OCI-LY7 (cell line): ENCODE results near the gene PRKN.

Experiments used
- EZH2phosphoT487 ChIP-seq: fragments of 200-600 bp; sonication (generic); IDR thresholded peaks from 2 replicates; pipeline ENCODE4 v1.6.1; 2018; ENCODE audit warnings: low read depth, borderline replicate concordance, mild to moderate bottlenecking, mixed run types, antibody characterized with exemption, low read length, moderate library complexity, mixed read lengths
- TF ChIP-seq, protein P1 (sequence below): fragments of 200-600 bp; sonication (generic); conservative IDR thresholded peaks from 2 replicates; pipeline ENCODE4 v1.5.1; 2014; ENCODE audit warnings: mild to moderate bottlenecking, antibody characterized with exemption, low read length, moderate library complexity, mixed read lengths

DNA sequence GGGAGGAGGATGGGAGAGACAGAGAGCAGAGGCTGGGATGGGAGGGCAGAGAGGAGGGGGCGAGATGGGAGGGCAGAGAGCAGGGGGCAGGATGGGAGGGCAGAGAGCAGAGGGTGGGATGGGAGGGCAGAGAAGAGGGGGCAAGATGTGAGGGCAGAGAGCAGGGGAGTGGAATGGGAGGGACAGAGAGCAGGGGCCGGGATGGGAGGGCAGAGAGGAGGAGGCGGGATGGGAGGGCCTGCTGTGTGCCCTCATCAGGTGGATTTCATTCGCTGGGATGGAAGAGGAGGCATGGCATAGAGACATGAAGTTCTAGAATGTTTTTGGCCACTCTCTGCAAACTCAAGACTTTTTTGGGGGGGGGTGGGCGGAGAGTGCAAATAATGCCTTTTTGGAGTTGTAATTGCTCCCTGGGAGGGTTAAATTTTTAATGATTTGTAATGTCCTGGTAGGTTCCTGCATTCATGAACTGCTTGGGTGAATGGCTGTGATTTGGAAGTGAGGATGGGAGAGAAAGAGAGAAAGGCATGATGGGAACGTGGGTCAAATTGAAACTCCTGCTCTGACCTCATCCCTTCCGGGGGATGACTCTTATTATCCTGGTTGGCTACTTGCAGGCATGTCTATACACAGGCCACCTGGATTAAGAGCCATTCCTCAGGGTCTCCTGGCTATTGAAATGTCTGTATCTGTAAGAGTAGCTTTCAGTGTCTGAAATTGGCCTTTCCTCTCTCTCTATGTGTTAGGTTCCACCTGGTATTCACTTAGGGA lies 1291.3 kb downstream of the PRKN start:
- TF ChIP-seq EZH2phosphoT487: no peak
- TF ChIP-seq, protein P1, sequence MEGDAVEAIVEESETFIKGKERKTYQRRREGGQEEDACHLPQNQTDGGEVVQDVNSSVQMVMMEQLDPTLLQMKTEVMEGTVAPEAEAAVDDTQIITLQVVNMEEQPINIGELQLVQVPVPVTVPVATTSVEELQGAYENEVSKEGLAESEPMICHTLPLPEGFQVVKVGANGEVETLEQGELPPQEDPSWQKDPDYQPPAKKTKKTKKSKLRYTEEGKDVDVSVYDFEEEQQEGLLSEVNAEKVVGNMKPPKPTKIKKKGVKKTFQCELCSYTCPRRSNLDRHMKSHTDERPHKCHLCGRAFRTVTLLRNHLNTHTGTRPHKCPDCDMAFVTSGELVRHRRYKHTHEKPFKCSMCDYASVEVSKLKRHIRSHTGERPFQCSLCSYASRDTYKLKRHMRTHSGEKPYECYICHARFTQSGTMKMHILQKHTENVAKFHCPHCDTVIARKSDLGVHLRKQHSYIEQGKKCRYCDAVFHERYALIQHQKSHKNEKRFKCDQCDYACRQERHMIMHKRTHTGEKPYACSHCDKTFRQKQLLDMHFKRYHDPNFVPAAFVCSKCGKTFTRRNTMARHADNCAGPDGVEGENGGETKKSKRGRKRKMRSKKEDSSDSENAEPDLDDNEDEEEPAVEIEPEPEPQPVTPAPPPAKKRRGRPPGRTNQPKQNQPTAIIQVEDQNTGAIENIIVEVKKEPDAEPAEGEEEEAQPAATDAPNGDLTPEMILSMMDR: no peak
